ACC112 (cell line): ENCODE results near the gene HIP1.
"Not testable (repeated sequence)": the region's sequence is repeated elsewhere in the genome, so short reads cannot be mapped to it uniquely, and the experiment has no call there.

Experiments
- H2AFZ ChIP-seq: fragments of 200-600 bp; sonication (generic); one replicate; pipeline ENCODE4 v1.6.0; 2017; ENCODE audit warnings: antibody characterized with exemption, low read length; ENCODE audit not compliant: unreplicated experiment
- H3K27ac ChIP-seq: fragments of 200-600 bp; sonication (generic); 2 replicates; pipeline ENCODE4 v1.5.1; 2014; ENCODE audit warnings: low read depth, mild to moderate bottlenecking, antibody characterized with exemption, low read length, moderate library complexity
- H3K27me3 ChIP-seq: fragments of 200-600 bp; sonication (generic); 2 replicates; pipeline ENCODE4 v1.6.1; 2014; ENCODE audit warnings: mild to moderate bottlenecking, antibody characterized with exemption, low read length, moderate library complexity, mixed read lengths; ENCODE audit not compliant: insufficient read depth
- H3K36me3 ChIP-seq: fragments of 200-600 bp; sonication (generic); 2 replicates; pipeline ENCODE4 v1.6.1; 2016; ENCODE audit warnings: mild to moderate bottlenecking, antibody characterized with exemption, low read length, moderate library complexity, mixed read lengths; ENCODE audit not compliant: insufficient read depth
- H3K4me1 ChIP-seq: fragments of 200-600 bp; sonication (generic); one replicate; pipeline ENCODE4 v1.6.1; 2016; ENCODE audit warnings: low read length, mixed read lengths; ENCODE audit not compliant: insufficient read depth, unreplicated experiment, control insufficient read depth
- H3K4me3 ChIP-seq: fragments of 200-600 bp; sonication (generic); 2 replicates; pipeline ENCODE4 v1.5.1; 2014; ENCODE audit warnings: mild to moderate bottlenecking, low read depth, low read length
- H3K79me2 ChIP-seq: fragments of 200-600 bp; sonication (generic); one replicate; pipeline ENCODE4 v1.6.0; 2016; ENCODE audit warnings: low read length; ENCODE audit not compliant: control insufficient read depth, unreplicated experiment, insufficient read depth

The HIP1 gene

GRCh38 chr7:75492020-75492419, 246.7 kb downstream of the HIP1 start, which contains the start of gene SPDYE5:
SPDYE5 (plus strand) TSS chr7:75492320; CDS start chr7:75494048, 1,728 bp downstream.
- not testable (repeated sequence) for H3K27me3 ChIP-seq, H3K79me2 ChIP-seq, H3K4me3 ChIP-seq, H3K27ac ChIP-seq, H2AFZ ChIP-seq, H3K36me3 ChIP-seq, H3K4me1 ChIP-seq

- peak within 1 kb of the TSS; percentile 66 for H3K27ac ChIP-seq
- H3K79me2 ChIP-seq, H3K4me1 ChIP-seq, H3K36me3 ChIP-seq, H3K27me3 ChIP-seq: not testable (repeated sequence)
- H2AFZ ChIP-seq = peak within 1 kb of the TSS; percentile 85
- H3K4me3 ChIP-seq = peak within 1 kb of the TSS; percentile 81
These were observed 252.6 kb downstream of the HIP1 start, which contains the start of gene POM121C for GRCh38 chr7:75485979-75486643. POM121C (minus strand) TSS chr7:75486299; CDS start chr7:75441496, 44,803 bp downstream.

- Histone ChIP-seq H2AFZ (peak overlapping the region; percentile 70), H3K27ac (peak overlapping the region; percentile 66; the same call in 1 of the 2 replicates)
These were observed 253.3 kb downstream of the HIP1 start for GRCh38 chr7:75485355-75485978.

More at GRCh38 chr7:75485355-75485978, 253.3 kb downstream of the HIP1 start:
- peak overlapping the region; percentile 81 for H3K4me3 ChIP-seq
- not testable (repeated sequence) for H3K4me1 ChIP-seq, H3K79me2 ChIP-seq, H3K27me3 ChIP-seq, H3K36me3 ChIP-seq
